Transverse colon (tissue), 4 donors: Measurements from ENCODE around the gene GALC.

Experiments used
- EP300 ChIP-seq: sonication (generic); formaldehyde crosslinking; IDR thresholded peaks from one replicate; pipeline ENCODE4 v1.6.1; 2017; ENCODE audit warnings: antibody characterized with exemption, low read depth
- POLR2A ChIP-seq: fragments of 450-650 bp; IDR thresholded peaks from one replicate; pipeline ENCODE4 v1.6.1; 2016; ENCODE audit warnings: antibody characterized with exemption, mild to moderate bottlenecking, moderate library complexity
- POLR2AphosphoS5 ChIP-seq, 3 donors: sonication (generic); formaldehyde crosslinking; IDR thresholded peaks; one replicate each; pipeline ENCODE4 v1.6.1; 2016; ENCODE audit warnings: antibody characterized with exemption in 3 of 3
- TF ChIP-seq, protein P1 (sequence below), 5 experiments: fragments of 200-600 bp in 3 of 5; fragments of 450-650 bp in 2 of 5; sonication (generic) in 3 of 5; IDR thresholded peaks; 1 replicate in 2 of 5; 2 replicates in 3 of 5; pipeline ENCODE4 v1.5.1; 2016 to 2017; ENCODE audit warnings: antibody characterized with exemption in 5 of 5, inconsistent platforms in 3 of 5, mild to moderate bottlenecking in 2 of 5, moderate library complexity in 1 of 5

DNA sequence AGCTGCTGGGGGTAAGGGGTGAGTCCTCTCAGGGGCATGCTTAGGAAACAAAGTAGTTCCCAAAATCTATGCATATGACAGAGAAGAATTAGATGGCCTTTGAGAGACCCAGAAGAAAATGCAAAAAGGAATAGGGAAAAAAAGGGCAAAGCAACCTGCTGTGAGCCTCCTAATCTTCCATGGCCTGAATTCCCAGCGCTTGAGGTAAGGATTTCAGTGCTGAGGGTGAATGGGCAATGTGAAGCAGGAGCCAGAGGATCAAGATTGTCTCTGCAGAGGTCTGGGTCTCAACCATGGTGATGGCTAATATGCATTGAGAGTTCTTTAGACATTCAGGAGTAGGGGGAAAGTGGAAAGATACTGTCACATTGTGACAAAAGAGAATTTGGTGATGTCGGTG, 43.4 kb upstream of the GALC start:
- TF ChIP-seq POLR2A: no peak
- TF ChIP-seq, protein P1, sequence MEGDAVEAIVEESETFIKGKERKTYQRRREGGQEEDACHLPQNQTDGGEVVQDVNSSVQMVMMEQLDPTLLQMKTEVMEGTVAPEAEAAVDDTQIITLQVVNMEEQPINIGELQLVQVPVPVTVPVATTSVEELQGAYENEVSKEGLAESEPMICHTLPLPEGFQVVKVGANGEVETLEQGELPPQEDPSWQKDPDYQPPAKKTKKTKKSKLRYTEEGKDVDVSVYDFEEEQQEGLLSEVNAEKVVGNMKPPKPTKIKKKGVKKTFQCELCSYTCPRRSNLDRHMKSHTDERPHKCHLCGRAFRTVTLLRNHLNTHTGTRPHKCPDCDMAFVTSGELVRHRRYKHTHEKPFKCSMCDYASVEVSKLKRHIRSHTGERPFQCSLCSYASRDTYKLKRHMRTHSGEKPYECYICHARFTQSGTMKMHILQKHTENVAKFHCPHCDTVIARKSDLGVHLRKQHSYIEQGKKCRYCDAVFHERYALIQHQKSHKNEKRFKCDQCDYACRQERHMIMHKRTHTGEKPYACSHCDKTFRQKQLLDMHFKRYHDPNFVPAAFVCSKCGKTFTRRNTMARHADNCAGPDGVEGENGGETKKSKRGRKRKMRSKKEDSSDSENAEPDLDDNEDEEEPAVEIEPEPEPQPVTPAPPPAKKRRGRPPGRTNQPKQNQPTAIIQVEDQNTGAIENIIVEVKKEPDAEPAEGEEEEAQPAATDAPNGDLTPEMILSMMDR (IDR thresholded peaks at IDR 0.05): no peak
- TF ChIP-seq EP300: no peak
- TF ChIP-seq POLR2AphosphoS5 (IDR thresholded peaks at IDR 0.05): no peak
